NCI-H345 treated with DMSO at 0.1 percent for 48 hours (cell line): ENCODE measurements around the gene RNF111.
"Not testable (repeated sequence)": the region's sequence is repeated elsewhere in the genome, so short reads cannot be mapped to it uniquely, and the experiment has no call there.

Source experiments
- DNase-seq: peaks from one replicate; lab custom pipeline; 2025; ENCODE audit not compliant: unreplicated experiment; lab: John Stamatoyannopoulos, UW

RNF111 gene

DNA sequence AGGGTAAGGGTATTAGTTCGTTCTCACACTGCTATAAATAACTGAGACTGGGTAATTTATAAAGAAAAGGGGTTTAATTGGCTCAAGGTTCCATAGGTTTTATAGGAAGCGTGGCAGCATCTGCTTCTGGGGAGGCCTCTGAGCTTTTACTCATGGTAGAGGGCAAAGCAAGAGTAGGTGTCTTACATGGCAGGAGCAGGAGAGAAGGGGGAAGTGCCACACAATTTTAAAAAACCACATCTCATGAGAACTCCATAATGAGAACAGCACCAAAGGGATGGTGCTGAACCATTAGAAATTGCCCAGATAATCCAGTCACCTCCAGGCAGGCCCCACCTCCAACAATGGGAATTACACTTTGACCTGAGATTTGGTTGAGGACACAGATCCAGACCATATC, 12.2 kb downstream of the RNF111 start:
- DNase-seq: no peak

DNA sequence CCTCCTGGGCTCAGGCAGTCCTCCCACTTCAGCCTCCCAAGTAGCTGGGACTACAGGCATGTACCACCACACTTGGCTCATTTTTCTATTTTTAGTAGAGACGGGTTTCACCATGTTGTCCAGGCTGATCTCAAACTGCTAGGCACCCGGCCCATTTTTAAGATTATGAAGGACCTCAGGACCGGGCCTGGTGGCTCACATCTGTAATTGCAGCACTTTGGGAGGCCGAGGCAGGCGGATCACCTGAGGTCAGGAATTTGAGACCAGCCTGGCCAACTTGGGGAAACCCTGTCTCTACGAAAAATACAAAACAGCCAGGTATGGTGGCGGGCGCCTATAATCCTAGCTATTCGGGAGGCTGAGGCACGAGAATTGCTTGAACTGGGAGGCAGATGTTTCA, 12.8 kb downstream of the RNF111 start:
- DNase-seq: not testable (repeated sequence)

DNA sequence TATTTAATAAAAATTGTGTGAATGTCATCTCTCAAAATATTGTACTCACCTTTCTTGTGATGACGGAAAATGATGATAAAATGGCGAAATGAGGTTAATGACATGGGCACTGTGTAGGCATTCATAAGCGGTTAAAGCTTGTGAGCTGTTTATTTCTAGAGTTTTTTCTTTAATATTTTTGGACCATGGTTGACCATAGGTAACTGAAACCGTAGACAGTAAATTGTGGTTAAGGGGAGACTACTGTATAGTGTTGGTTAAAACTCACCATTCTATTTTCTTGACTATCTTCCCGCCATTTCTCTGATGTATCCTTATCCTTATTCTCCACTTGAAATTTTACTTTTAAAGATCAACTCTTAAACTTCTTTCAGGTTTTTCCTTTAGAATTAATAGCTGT, 14.5 kb downstream of the RNF111 start:
- DNase-seq: no peak

DNA sequence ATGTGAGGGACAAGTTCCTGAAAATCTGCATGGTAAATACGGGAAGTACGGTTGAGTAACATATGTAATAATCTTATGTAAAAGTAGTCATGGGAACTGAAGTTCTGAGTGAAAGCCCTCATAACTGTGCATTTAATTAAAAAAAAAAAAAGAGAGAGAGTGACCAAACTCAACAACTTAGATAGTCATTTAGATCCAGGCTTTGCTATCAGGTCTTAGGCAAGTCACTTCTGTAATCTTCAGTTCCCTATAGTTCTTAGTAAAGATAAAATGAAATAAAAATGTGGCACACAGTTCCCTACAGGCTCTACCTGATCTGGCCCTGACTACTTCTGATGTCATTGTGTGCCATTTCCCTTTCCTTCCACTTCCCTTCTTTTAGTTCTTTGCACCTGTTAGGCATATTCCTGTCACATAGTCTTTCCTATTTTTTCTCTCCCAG, 15.0 kb downstream of the RNF111 start:
- DNase-seq: no peak

DNA sequence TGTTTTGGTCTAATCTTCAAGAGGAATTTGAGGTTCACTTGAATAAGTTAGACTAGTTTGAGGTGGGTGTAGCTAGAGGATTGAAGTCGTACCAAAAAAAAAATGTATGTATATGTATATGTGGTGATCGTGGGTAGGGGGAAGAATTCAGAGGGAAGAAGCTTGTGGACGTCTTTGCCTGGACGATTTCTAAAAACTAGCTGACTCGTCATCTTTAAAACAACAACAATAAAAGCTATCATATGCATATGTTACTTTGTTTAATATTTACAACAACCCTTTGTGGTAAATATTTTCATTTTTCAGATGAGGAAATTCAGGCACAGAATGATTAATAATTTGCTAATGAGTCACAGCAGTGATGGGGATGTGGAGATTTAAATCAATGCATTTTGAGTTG, 18.1 kb downstream of the RNF111 start:
- no peak for DNase-seq

DNA sequence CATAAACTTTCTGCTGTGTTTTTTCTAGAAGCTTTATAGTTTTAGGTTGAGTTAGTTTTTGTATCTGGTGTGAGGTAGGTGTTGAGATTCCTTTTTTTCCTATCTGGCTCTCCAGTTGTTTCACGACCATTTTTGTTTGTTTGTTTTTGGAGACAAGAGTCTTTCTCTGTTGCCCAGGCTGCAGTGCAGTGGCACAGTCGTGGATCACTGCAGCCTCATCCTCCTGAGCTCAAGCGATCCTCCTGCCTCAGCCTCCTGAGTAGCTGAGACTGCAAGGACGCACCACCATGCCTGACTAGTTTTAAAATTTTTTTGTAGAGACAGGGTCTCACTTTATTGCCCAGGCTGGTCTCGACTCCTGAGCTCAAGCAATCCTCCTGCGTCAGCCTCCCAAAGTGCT, 20.6 kb downstream of the RNF111 start:
- no peak for DNase-seq

DNA sequence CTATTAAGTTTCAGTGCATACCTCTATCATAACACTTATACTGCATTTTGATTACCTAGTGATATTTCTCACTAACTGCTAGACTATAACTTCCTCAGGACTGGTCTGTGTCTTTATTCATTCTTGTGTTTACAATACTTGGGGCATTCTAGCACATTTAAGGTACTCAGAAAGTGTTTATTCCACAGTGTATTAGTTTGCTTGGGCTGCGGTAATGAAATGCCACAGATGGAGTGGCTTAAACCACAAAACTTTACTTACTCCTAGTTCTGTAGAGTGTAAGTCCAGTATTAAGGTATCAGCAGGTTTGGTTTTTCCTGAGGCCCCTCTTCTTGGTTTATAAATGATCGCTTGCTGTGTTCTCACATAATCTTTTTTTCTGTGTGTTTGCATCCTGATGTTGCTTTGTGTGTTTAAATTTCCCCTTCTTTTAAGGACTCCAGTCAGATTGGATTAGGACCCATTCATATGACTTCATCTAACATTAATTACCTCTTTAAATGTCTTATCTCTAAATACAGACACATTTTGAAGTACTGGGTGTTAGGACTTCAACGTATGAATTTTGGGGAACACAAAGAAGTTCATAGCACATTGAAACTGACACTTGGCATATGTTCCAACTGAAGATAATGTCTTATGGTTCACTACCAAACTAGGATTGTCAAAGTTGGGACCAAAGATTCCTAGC, 23.9 kb downstream of the RNF111 start:
- no peak for DNase-seq

DNA sequence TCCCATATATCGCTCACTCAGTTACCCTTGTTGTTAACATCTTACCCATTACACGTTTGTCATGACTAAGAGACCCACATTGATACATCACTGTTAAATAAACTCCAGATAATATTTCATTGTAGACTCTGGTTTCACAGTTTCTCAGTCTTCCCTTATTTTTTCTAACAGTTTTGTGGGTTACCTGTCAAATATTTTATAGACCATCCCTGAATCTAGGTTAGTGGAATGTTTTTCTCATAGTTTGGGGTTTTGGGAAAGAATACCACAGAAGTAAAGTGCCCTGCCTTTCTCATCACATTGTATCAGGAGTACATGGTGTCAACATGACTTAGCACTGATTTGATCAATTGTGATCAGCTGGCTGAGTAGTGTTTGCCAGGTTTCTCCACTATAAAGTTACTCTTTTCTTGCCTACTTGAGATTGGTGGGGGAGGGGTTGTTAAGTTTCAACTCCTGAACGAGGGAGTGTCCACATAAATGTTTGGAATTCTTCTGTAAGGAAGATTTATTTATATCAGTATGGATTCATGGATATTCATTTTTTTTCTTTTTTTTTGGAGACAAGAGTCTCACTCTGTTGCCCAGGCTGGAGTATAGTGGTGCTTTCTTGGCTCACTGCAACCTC, 25.9 kb downstream of the RNF111 start:
- DNase-seq: no peak

DNA sequence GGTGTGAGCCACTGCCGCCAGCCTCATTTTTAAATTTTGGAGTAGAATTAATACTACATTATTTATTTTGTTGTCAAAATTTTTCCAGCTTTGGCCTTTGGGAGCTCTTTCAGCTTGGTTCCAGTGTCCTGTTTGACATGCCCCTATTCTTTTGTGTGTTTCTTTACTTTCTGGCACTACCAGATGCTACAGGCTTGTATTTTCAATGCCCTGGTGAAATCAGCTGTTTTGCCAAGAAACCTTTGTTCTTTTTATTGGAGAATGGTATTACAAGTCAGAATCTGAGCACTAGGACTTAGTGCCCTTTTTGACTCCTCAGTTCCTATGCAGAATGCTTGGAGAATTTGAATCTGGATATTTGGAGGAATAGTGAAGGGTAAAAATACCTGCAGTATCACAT, 26.6 kb downstream of the RNF111 start:
- no peak for DNase-seq

DNA sequence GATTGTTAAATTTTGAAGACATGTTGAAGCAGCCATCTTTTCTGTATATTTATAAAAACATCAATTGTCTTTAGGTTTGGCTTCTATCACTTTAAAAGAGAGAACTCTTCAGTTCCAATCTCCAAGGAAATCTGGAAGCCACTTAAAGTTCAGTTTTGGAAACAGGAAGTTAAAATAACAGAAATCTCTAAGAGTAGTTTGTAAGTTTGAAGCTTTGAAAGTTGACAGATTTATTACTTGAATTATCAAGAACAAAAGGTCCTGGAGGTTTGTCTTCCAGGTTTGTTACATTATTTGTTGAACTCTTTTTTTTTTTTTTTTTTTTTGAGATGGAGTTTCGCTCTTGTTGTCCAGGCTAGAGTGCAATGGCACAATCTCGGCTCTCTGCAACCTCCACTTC, 30.0 kb downstream of the RNF111 start:
- no peak for DNase-seq

DNA sequence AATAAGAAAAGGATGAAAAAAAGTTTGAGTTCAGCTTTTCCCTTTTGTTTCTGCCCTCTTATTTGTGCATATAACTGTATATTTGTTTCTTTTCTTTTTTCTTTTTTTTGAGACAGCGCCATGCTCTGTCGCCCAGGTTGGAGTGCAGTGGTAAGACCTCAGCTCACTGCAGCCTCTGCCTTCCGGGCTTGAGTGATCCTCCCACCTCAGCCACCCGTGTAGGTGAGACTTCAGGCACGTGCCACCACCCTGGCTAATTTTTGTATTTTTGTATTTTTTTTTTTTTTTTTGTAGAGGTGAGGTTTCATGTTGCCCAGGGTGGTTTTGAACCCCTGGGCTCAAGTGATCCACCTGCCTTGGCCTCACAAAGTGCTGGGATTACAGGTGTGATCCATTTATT, 31.4 kb downstream of the RNF111 start:
- DNase-seq: no peak

DNA sequence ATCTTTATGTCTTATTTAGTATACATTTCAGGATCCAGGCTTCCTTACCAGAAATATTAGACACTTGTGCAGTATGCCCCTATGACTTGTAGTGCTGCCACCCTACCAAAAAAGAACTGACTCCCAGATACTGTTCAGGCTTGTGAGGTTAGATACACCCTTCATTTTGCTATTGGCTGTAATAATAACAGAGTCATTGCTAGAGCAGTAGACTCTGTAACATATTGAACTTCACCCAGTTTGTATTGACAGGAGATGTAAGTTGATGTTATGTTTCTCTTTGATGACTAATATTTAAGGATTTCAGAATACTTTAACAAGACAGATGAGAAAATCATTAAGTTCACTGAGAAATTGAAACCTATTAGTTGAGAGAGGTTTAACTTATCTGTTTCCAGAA, 32.9 kb downstream of the RNF111 start:
- no peak for DNase-seq

DNA sequence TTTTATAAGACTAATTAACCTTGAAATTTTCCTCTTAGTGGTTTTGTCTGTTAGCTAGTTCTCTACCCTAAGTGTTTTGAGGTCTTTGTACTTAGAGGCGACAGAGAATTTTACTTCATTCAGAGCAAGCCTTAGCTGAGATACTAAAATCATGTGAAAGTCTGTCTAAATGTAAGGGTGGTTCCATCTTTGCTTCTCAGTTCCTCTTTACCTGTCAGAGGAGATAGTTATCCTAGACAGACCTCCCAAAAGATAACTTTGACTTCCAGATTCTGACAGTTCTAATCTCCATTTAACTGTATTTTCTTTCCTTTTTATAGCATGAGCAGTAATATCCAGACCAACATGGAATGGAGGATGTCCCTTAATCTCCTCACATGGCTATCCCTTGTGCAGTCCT, 34.7 kb downstream of the RNF111 start:
- no peak for DNase-seq

DNA sequence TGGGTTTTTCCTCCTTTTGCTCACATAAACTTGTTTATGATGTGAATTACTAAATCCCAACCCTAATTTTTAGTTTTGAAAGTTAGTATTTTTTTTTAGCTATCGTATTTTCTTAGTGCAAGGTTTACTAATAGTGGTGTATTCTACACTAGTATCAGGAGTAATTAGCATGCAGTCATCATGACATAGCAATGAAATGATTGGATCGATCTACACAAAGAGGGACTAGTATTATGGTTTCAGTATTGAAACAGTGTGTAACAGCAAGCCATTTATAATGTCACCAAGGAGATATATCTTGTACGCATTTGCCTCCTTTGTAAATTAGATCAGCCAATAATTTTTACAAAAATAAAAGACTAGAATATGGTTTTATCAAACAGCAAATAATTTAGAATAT, 38.7 kb downstream of the RNF111 start:
- DNase-seq: no peak

DNA sequence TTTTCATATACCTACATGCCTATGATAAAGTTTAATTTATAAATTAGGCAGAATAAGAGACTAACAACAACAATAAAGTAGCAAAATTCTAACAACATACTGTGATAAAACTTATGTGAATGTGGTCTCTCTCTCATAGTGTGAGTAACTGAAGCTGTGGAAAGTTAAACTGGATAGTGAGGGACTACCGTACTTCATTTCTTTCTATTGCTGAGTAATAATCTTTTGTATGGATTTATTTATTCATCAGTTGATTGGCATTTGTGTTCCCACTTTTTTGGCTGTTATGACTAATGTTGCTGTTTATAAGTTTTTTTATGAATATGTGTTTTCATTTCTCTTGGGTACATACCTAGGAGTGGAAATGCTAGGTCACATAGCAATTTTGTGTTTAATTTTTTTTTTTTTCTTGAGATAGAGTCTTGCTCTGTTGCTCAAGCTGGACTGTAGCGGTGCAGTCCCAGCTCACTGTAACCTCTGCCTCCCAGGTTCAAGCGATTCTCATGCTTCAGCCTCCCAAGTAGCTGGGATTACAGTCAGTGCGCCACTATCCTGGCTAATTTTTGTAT, 41.0 kb downstream of the RNF111 start:
- DNase-seq: no peak

DNA sequence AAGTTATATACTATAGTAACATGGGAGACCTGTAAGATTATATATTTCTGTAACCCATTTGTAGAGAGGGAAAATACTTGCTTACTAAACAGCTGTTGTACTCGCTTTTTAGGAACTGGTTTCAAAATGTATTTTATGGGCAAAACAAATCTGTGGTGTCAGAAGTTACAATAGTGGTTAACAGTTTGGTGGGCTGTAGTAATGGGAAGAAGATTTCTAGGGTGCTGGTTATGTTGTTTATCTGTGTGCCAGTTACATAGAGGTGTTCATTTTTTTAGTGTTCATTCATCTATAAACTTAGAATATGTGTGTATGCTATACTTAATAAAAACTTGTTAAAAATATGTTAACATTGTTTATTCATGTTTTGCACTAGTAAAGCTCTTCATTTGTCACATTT, 42.1 kb downstream of the RNF111 start:
- no peak for DNase-seq

DNA sequence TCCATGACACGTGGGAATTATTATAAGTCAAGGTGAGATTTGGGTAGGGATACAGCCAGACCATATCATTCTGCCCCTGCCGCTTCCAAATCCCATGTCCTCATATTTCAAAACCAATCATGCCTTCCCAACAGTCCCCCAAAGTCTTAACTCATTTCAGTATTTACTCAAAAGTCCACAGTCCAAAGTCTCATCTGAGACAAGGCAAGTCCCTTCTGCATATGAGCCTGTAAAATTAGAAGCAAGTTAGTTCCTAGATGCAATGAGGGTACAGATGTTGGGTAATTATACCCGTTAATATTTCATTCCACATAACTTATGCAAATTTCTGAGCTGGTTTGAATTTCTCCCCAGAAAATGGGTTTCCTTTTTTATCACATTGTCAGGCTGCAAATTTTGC, 47.7 kb downstream of the RNF111 start:
- DNase-seq: no peak

DNA sequence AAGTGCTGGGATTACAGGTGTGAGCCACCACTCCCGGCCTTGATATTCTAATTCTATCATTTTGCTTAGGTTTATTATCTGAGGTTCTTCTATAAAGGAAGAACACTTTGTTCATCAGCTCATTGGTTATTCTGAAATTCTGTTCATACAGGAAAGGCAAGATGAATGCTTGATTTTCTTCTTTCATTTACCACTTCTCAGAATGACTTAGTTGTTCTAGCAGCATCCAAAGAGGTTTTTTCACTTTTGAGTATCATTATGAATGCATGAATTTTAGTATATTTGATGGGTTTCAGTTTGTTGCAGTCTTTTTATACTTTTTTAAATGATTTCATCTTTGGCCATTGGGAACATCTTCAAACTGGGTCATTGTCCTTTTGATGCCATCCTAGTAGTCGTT, 51.8 kb downstream of the RNF111 start:
- DNase-seq: no peak

DNA sequence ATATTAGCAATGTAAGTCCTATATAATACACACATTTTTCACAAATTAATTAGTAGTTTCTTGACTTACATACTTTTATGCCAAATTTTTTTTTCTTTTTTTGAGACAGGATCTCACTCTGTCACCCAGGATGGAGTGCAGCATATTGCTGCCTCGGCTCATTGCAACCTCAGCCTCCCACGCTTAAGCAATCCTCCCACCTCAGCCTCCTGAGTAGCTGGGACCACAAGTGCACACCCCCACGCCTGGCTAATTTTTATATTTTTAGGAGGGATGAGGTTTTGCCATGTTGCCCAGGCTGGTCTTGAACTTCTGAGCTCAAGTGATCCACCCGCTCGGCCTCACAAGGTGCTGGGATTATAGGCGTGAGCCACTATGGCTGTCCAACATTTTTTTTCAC, 54.6 kb downstream of the RNF111 start:
- DNase-seq: no peak

DNA sequence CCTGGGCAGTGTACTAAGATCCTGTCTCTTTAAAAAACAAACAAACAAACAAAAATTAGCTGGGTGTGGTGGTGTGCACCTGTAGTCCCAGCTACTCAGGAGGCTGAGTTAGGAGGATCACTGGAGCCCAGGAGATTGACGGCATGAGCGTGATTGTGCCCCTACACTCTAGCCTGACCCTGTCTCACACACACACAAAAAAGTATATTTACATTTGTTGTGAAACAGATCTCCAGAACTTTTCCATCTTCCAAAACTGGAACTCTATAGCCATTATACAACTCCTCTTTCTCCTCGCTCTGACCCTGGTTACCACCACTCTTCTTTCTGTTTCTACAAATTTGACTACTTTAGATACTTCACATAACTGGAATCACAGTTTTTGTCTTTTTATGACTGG, 61.4 kb downstream of the RNF111 start:
- no peak for DNase-seq

DNA sequence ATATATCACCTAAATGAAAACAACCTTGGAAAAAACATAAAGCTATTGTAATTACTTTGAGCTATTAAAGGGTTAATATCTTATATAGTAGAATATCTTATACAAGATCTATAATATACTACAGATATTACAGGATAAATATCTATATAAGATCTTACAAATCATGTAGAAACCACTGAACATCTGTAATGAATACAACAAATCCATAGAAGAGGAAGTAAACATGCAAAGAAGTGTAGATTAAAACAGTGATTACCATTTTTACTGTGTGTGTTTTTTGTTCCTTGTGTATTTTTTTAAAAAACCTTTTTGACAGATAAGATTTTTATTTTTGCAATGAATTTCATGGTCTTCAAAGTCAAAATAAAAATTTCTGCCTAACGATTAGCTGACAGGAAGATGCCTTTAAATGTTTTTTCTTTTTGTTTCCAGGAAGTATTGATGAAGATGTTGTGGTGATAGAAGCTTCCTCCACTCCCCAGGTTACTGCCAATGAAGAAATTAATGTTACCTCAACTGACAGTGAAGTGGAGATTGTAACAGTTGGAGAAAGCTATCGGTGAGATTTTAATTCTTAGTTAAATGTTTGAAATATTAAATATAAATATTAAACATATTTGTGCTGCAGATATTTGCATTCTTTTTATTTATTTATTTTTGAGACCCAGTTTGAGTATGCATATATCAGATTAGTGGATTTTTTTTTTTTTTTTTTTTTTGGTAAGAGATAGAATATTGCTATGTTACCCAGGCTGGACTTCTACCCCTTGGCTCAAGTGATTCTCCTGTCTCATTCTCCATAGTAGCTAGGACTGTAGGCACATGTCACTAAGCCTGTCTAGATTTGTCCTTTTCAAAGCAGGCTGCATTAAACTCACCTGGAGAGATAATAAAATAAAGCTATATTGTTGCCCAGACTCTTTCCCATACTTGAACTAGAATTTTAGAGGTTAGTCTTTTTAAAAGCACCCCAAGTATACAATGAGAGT, 64.7 kb downstream of the RNF111 start:
- no peak for DNase-seq
